OCI-LY1 (cell line): ENCODE data around the gene SLC6A16.

Source experiments
- CTCF ChIP-seq: fragments of 200-600 bp; sonication (generic), shearing (Covaris generic); IDR thresholded peaks from 2 replicates; pipeline ENCODE4 v1.5.1; 2017; ENCODE audit warnings: mild to moderate bottlenecking, antibody characterized with exemption, low read length, moderate library complexity, mixed read lengths
- EZH2 ChIP-seq: fragments of 200-600 bp; sonication (generic), shearing (Covaris generic); IDR thresholded peaks from 2 replicates; pipeline ENCODE4 v1.8.0; 2017; ENCODE audit warnings: borderline replicate concordance, mixed run types, mild to moderate bottlenecking, antibody characterized with exemption, low read length, moderate library complexity, mixed read lengths

- TF ChIP-seq CTCF (no peak), EZH2 (no peak)
Measured at GRCh38 chr19:49326165-49326704, 1.2 kb upstream of the SLC6A16 start.
